RCC 7860 (cell line): ENCODE data around the gene NKG7.
"Not testable (repeated sequence)": the region's sequence is repeated elsewhere in the genome, so short reads cannot be mapped to it uniquely, and the experiment has no call there.

Experiments used
- DNase-seq: peaks from one replicate; pipeline ENCODE4 v3.0.0-alpha.2; 2015; ENCODE audit warnings: low spot score
- FAIRE-seq: peaks from 2 replicates; lab custom pipeline; 2012; peaks lifted over from hg19 to GRCh38; lab: Jason Lieb, UNC

Gene NKG7

DNA sequence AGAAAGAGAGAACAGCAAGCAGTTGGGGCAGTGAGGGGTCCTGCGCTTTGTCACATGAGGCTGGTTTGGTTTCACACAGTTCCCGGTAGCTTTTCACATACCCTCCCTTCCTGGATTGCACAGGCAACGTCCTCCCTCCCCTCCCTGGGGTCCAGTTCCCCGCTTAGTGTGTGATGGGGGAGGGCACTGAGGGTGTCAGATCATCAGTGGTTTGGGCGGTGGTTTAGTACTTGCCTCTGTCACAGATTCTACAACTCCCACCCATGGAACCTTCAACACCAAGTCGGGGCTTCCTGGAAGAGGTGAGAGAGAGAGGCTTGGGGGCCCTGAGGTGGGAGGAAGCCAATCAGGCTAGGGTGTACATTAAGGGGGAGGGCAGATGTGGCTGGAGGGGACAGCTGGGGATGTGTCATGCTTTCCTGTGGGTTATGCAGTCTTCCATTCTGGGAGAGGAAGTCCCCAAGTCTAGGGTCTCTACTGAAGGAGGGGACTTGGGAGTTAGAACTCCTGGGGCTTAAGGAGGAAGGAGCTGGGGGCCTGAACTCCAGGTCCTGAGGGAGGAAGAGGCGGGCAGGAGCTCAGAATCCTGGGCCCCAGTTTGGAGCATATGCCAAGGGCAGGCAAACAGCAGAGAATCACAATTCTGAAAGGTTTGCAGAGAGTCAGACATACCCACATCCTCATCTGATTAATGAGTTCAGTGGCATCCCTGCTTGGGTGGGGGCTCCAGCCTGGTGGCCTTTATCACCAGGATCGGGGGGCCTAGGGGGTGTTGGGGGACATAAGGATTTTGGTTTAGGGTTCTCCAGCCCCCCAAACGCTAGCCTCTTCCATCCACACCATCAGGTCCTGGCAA is at the start of gene NKG7:
Gene NKG7, minus strand, starts transcription at position 6 of the 856 bp plus-strand sequence. CDS start 119 bp downstream, outside the sequence.
- no peak for FAIRE-seq
- no peak for DNase-seq

GRCh38 chr19:51422053-51422448 is 49.6 kb upstream of the NKG7 start:
- peak; percentile 49 for DNase-seq
- FAIRE-seq, result no peak

DNA sequence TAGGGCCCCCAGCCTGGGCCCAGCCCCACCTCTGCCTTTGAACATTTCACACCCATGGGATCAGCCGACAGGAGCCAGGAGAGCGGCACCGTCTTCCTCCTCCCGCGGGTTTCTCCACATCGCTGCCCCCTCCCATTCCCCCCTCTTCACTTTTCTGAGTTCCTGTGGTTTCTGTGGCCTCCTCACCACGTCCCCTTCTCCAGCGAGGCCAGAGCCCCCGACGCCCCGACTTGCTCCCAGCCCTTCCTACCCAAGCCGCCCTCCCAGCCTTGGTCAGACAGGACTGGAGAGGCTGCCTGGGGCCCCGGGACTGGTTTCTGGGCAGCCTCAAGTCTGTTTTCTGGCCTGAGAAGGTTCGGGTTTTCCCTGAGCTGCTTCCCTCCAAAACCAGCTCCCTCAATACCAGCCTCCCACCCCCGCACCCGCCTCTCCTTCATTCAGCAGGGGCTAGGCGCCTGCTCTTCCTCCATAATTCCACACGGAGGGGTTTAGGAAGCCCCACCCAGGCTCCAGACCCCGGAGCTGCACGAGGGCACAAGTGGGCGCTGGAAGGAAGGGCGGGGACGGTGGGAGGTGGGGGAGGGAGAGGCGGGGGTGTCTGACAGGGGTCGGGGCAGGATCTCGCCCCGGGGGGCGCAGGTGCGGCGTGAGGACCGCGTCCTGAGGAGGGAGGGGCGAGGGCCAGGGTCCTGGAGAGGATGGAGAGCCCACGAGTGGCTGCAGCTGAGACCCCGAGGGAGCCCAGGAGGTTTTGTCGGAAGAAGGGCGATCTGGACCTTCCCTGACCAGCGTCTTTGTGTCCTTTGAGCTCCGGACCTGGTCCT is 49.0 kb upstream of the NKG7 start:
- no peak for FAIRE-seq
- DNase-seq, result no peak

GRCh38 chr19:51420511-51420910 is 48.1 kb upstream of the NKG7 start:
- not testable (repeated sequence) for FAIRE-seq, DNase-seq

DNA sequence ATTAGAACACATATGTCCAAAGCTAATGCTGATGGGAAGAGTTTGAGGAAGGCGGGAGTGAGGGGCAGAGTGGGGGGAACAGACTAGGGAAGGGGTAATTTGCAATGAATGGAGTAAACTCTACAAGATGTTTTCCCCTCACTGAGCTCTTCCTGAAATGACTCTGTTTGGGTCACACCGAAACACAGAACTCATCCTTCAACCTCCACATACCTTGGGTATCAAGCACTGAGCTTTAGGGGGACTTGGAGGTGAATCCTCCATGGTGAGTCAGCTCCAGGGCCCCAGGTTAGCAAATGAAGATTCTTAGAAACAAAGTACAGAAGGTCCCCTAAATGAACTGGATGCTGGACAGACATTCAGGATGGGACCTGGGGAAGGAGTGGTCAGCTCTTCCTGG is 46.3 kb upstream of the NKG7 start:
- FAIRE-seq, result no peak
- no peak for DNase-seq

GRCh38 chr19:51417810-51418157 is 45.3 kb upstream of the NKG7 start:
- FAIRE-seq (no peak), DNase-seq (no peak)

DNA sequence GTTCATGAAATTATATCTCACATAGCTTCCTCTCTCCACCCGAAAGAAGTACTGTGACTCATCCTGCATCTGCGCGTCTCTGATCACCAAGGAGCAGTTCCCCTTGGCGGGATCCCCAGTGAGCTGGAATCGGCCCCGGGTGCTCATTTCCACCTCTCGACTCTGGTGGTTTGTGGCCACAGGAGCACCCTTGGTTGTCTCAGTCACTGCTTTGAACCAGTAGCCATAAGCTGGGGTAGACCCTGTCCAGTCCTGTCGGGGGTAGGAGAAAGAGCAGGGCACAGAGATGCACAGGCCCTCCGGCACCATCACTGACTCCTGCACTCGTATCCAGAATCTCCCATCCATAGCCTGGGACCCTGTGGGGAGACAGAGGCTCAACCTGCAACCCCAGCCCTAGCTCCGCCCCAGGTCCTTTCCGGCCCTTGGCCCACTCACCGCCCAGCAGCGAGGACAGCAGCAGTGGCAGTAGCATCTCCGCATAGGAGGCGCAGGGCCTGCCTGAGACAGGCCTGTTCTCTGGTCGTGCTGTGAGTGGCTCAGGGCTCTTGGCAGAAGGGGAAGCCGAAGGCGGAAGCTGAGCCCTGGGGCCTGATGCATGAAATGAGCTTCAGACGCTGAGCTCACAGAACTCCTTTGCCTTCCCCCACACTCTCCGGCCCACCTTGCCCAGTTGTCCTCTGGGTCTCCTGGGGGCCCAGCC is 44.8 kb upstream of the NKG7 start, which contains the start of gene SIGLEC10:
Gene SIGLEC10, minus strand, starts transcription at position 536 of the 703 bp plus-strand sequence. Its CDS starts 61 bp downstream, at position 475.
- FAIRE-seq (no peak), DNase-seq (no peak)

DNA sequence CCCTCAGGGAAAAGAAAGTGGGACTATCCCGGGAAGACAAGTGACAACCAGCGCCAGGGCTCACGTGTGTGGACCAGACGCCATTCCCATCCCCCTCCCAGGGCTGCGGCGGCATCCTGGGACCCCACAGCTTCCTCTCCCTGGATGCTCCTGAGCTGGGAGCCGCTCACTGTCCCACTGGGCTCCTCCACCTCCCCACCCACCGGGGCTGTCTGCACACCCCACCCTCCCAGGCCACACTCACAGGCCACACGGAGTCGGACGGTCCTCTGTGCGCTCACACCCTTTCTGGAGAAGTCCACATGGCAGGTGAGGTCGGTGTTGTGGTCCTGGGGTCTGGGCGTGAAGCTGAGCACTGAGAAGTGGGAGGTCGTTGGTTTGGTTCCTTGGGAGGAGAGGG is 44.0 kb upstream of the NKG7 start:
- not testable (repeated sequence) for DNase-seq, FAIRE-seq

DNA sequence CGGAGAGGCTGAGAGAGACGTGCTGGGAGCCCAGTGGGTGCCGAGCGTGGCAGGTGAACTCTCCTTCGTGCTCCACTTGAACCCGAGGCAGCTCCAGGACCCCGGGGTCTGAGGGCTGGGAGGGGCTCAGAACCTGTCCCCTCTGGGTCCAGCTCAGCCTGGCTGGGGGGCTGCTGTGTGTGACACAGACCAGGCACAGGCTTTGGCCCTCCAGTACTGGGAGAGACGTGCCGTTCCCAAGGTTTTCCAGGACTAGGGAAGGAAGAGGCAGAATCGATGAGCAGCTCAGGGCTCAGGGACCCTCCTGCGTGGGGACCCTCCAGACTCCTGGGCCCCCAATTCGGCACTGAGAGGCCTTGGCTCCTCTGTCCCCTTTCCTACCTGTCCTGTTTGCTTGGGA is 42.7 kb upstream of the NKG7 start:
- no peak for DNase-seq
- no peak for FAIRE-seq

- DNase-seq (peak; percentile 5), FAIRE-seq (no peak)
Observed at GRCh38 chr19:51410950-51411748, 38.7 kb upstream of the NKG7 start.

DNA sequence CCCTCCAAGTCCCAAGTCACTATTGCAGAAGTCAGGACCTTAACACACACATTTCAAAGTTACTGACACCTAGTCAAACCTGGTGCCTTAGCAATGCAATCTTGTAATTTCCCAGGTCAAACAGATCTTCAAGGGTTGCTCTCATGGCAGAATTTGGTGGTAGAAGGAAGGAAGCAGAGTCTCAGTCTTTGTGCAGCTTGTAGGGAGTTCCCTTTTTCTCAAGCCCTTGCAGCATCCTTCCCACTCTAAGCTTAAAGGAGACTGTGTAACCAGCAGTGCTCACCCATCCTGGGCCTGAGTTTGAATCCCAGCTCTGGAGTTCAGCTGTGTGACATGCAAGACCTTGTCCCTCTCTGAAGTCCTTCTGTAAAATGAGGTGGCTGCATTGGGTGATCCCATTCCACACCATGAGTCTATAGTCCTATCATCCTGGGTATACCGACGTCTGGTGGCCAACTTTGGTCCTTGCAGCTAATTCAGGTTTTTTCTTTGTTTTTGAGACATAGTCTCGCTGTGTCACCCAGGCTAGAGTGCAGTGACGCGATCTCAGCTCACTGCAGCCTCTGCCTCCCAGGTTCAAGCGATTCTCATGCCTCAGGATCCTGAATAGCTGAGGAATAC is 35.2 kb upstream of the NKG7 start:
- FAIRE-seq (no peak), DNase-seq (no peak)

GRCh38 chr19:51402117-51402516 is 29.7 kb upstream of the NKG7 start:
- no peak for DNase-seq
- FAIRE-seq, result no peak

DNA sequence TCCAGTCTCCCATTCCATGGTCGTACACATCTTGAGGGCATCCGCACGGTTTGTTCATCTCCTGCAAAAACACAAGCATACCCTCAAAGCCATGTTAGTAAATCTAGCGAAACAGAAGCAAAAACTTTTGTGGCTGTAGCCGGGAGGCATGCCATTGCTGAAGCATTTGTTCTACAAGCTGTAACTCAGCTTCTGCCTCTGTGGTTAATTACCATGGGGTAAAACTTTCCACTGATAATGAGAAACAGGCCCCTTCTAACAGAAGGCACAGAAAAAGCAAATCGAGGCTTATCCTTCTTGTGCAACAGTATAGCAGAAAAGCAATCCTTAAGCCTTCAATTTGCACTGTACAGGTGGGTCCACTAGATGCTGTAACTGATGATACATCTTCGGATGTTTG is 27.5 kb upstream of the NKG7 start:
- FAIRE-seq, DNase-seq: not testable (repeated sequence)

DNA sequence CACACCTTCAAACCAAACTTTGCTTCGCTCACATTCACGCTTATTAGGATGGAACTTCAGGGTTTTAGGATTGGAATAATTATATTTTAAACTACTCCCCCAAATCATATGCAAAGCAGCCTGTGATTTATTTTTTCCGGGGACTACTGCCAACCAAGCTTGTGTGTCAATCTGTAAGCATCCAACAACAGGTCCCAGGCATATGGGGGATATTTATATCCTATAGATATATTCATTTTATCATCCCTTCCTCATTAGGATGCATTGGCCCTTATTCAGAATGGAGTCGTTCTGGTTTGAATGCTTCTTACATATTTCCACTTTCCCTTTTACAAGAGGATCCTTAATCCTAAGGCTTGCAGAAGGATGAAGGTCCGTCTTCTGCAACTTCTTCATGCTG is 26.8 kb upstream of the NKG7 start:
- no peak for FAIRE-seq
- DNase-seq, result no peak

GRCh38 chr19:51398096-51398704 is 25.7 kb upstream of the NKG7 start:
- FAIRE-seq, result no peak

DNA sequence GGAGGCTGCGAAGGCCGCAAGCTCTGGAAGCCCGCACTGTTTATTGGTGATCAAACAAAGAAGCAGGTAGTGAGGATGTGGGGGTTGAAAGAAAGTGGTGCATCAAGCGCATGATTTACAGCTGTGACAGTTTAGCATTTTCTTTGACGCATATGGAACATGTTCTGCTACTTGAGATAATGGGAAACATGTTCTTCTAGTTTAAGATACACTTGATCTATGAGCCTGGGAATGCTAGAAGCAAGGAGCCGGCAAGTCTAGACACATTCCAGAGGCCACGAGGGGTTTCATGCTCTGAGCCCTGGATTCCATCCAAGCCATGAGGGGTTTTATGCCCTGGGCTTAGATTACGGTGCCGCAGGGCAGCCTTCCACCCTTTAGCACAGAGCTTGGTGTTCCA is 25.0 kb upstream of the NKG7 start:
- not testable (repeated sequence) for DNase-seq, FAIRE-seq

More at GRCh38 chr19:51398096-51398704, 25.7 kb upstream of the NKG7 start:
- no peak for DNase-seq

DNA sequence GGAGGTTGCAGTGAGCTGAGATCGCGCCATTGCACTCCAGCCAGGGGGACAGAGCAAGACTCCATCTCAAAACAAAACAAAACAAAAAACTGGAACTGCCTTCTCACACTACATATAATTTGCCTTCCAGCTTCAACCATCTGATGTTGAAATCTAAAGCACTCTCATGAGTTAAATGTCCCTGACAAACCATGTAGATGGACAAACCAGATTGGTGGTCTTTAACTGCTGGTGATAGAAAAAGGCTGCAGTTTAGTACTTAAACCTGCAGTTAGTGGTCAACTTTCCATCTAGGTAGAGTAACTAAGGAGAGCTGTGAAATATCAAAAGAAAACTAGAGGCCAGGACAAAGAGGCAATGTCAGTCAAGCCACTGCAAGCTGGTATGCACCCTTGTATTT is 23.7 kb upstream of the NKG7 start:
- no peak for DNase-seq
- FAIRE-seq, result no peak

DNA sequence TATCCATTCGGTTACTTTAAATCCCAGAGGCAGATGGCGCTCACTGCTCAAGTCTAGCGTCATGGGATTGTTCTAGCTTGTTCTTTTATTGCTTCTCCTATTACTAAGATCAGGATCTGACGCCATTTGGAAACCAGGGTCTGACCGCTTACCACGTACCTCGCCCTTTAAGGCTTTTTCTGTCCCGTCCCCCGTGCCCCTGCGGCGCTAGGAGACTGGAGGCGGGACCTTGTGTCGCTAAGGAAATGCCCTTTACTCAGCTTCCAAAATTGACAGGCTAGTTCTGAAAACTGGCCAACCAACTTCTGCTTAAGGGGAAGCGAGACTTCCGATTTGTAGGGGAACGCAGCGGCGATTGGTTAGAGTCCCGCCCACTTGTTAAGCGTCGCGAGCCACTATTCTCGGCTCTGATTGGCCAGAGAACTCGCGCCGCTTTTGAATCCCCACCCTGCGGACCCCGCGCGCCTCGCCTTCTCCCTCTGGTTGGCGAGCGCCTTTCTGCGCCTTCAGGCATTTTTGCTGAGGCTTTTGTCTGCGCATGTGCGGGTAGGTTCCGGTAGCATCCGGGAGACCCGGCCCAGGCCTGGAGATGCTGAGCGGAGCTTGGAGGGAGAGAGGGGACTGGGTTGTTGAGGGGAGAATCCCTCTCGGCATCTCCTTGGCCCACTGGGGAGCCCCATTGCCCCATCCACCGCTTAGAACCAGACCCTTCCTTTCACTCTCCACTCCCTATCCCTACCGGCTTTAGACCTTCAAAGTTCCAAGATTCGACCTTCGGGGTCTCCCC is 21.8 kb upstream of the NKG7 start:
- peak; percentile 93 for DNase-seq
- FAIRE-seq, result peak; percentile 90

GRCh38 chr19:51392701-51393100 is 20.2 kb upstream of the NKG7 start:
- FAIRE-seq, result no peak
- no peak for DNase-seq
